Pons (tissue), 1 donor: ENCODE data around the gene DAB2IP.

Source experiments
- DNase-seq: peaks from one replicate; pipeline ENCODE4 v3.0.0-alpha.2; 2016; ENCODE audit warnings: low spot score

The DAB2IP gene

DNA sequence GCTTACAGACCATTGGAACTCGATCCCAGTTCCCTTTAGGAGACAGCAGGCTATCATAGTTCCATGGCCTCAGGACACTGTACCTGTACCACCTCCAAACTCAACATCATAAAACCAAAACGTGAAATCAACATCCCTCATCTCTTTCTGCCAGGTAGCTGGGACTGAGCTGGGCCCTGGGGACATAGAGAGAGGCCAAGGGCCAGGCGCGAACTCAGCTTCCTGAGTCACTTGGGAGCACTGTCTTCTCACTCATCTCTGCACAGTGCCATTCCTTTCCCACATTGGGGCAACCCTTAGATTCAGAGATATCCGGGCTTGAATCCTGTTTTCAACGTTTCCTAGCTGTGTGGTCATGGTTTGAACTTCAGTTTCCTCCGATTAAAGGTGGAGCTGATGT lies 12.2 kb downstream of the DAB2IP start:
- no peak for DNase-seq

DNA sequence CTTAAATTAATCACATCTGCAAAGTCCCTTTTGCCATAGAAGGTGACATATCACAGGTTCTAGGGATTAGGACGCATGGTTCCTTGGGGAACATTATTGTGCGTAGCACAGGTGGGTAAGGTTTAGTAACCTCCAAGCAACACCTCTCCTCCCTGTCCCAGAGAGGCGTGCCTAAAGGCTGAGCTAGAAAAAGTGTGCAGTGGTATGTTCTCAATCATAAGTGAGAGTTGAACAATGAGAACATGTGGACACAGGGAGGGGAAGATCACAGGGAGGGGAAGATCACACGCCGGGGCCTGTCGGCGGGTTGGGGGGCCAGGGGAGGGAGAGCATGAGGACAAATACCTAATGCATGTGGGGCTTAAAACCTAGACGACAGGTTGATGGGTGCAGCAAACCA lies 14.9 kb downstream of the DAB2IP start:
- no peak for DNase-seq

DNA sequence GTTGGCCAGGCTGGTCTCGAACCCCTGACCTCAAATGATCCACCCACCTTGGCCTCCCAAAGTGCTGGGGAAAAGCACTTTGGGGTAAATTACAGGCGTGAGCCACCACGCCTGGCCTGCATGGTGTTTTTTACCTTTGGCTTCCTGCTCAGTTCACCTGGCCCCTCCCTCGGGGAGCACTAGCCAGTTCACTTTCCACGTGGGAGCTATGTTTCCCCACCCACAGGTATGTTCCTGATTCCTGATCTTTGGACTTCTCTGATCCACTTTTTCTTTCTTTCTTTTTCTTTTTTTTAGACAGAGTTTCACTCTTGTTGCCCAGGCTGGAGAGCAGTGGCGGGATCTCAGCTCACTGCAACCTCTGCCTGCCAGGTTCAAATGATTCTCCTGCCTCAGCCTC lies 15.8 kb downstream of the DAB2IP start:
- no peak for DNase-seq

DNA sequence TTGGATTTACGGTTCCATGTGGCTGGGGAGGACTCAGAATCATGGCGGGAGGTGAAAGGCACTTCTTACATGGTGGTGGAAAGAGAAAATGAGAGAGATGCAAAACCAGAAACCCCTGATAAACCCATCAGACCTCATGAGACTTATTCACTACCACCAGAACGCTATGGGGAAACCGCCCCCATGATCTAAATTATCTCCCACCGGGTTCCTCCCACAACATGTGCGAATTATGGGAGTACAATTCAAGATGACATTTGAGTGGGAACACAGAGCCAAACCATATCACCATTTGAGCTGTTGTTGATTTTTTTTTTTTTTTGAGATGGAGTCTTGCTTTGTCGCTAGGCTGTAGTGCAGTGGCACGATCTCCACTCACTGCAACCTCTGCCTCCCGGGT lies 16.5 kb downstream of the DAB2IP start:
- no peak for DNase-seq

DNA sequence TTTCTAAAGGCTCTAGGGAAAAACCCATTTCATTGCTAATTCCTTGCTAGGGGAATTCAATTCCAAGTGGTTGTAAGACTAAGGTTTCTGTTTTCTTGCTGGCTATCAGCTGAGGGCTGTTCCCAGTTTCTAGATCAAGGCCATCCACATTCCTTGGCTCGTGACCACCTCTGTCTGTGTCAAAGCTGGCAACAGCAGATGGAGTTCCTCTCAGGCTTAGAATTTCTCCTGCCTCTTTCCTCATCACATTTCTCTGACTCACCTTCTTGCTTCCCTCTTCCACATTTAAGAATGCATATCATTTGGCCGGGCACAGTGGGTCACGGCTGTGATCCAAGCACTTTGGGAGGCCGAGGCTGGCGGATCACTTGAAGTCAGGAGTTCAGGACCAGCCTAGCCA lies 19.0 kb downstream of the DAB2IP start:
- DNase-seq = no peak

DNA sequence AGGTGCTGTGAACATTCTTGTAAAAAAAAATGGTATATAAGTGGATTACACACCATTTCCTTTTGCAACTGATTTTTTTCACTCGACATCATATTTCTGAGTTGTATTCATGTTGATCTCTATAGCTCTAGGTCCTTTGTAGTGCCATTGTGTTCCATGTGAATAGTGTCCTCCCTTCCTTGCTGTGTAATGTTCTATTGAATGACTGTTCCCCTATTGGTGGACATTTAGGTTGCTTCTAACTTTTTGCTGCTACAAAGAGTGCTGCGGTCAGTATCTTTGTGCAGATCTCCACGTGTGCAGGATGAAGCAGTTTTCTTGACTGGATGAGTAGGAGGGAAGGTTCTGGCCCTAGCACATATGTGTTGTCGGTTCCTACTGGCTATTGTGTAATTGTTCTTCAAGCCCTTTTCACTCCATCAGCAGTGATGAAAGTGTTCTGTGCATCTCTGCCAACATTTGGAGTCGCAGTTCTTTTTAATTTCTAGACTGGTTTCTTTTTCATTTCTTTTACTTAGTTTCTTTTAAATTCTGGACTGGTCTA lies 20.2 kb downstream of the DAB2IP start:
- no peak for DNase-seq

DNA sequence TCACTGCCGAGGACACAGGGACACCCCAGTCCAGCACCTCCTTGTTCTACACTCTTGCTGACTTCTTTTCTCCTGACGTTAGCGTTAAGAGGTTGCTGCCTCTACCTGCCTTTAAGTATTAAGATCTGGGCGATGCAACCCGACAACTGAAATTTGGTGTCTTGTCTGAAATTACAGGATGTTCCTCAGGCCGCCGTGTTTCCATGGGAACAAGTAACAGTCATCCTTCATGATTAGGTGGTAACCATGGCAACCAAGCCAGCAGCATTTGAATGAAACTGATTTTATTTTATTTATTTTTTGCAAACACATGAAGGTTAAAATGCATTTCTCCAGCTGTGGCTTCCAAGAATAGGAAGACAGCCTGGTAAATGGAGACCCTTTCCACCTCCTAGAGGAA lies 20.8 kb downstream of the DAB2IP start:
- DNase-seq = no peak

DNA sequence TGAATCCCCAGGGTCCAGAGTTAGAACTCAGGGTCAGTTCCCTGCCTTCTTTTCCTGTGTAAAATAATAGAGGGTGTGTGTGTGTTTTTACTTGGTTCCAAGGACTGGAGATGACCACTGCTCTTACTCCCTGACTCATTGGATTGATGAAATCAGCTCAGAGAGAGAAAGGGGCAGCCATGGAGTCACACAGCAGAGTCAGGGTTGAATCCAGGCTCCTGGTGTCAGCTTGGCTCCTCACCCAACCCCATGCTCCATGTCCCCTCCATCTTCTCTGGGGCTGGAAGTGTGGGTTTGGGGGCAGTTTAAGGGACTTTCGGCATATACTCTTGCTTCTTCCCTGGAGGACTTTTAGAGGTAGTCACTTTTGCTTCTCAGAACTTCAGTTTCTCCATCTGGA lies 21.6 kb downstream of the DAB2IP start:
- no peak for DNase-seq

DNA sequence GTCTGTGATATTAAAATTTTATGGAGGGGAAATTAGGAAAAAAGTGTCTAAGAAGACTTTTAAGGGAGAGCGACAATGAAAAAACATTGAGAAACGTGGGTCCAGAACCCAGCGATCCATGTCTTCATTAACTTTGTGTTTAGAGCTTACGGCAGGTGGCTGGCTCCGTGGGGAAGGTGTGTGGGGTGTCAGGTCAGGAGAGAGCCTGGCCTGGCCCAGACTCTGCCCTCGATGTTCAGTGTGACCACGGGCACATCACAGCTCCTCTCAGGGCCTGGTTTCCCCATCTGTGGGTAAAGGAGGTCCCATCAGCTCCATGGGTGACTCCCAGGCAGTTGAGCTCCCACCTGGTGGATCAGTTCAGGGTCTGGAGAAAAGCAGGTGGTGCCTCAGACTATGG lies 22.1 kb downstream of the DAB2IP start:
- no peak for DNase-seq

DNA sequence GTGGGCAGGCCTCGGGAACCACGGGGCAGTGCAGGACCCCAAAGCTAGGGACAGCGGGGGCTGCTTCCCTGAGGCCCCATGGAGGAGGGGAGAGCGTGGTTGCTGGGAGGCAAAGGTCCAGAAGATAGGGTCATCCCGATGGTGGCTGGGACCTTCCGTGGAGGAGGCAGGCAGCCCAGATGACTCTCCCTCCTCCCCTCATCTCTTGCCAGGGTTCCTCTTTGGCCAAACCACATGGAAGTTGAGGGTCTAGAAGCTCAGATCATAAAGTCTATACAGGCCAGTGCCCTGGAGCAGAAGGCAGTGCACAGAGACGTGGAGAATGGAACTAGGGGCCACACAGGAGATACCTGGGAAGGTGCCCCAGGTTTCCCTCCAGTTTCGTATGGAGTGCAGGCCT lies 22.6 kb downstream of the DAB2IP start:
- no peak for DNase-seq

DNA sequence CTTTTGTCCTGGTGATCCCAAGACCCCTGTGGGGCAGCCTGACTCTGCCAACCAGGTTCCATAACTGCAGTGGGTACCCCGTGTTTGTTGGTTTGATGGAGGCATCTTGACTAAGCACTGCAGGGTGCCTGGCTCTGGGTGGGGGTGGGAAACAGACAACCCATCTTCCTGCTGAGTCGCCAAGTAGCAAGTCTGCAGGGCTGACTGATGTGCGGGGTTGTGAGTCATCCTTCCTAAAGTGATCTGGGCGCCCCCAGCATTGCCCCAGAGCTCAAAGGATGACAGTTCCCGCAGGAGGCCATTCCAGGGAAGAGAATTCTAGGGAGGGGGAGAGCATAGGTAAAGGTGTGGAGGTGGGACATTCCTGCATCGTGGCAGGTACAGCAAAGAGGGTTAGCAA lies 23.5 kb downstream of the DAB2IP start:
- DNase-seq = no peak

DNA sequence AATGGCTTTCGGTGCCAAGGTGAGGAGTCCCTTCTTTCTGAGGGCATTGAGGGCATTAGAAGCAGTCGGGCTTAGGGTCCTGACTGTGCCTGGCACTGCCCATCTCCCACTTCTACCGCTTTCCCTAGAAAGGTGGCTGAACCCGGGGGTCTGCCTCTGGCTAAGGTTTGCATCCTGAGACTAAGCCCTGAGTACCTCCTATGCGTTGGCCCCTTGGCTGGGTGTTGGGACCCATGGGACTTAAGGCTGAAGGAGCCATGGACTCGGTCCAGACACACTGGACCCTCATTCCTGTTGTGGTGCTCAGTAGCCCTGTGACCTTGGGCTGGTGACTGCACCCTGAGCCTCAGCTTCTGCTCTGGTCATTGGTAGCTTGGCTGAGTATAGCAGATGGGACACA lies 23.9 kb downstream of the DAB2IP start:
- no peak for DNase-seq

DNA sequence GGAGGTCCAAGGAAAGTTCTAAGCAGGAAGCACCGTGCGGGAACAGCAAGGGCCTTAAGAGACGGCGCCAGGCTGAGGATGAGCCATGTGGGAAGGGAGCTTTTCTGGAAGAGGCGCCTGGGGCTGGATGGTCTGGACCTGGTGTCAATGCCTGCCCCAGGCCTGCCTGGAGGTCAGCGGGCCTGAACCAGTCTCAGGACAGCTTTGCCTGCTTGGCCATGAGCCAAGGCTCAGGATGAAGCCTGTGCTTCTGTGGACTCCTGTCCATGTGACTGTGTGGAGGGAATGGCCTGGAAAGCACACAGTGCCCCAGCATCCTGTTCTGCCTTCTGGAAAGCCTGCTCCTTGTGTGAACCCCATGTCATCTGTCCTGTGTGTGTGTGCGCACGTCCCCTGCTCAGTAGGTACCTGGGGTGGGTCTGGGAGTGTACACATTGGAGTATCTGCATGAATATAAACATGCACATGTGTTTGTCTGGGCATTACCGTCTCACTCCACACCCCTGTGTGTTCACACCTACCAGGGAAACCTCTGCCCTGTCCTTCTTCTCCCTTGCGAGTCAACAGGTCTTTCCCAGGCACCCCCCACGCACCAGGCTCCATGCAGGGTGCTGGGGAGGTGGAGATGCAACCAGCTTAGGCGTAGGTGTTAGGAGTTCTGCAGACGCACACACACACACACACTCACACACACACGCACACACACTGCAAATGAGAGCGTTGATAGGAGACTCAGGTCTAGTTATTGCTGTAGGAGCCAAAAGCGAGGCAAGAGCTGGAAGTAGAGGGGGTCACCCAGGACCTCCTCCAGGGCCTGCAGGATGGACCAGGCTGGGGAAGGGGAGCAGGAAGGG lies 24.8 kb downstream of the DAB2IP start:
- no peak for DNase-seq

DNA sequence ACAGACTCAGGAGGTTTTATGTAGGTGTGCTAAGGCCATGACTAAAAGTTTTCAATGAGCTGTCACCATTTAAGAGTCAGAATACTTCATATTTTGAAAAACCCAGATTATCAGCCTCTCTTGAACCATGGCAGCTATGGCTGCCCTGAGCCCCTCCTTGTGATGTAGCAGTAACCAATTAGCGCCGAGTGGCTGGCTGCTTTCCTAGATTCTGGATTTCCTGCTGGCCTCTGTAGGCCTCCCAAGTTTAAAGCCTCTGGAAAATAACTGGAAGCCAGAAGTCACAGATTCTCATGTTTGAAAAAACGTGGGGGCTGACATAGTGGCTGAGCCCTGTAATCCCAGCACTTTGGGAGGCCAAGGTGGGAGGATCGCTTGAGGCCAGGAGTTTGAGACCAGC lies 25.5 kb downstream of the DAB2IP start:
- DNase-seq = no peak

DNA sequence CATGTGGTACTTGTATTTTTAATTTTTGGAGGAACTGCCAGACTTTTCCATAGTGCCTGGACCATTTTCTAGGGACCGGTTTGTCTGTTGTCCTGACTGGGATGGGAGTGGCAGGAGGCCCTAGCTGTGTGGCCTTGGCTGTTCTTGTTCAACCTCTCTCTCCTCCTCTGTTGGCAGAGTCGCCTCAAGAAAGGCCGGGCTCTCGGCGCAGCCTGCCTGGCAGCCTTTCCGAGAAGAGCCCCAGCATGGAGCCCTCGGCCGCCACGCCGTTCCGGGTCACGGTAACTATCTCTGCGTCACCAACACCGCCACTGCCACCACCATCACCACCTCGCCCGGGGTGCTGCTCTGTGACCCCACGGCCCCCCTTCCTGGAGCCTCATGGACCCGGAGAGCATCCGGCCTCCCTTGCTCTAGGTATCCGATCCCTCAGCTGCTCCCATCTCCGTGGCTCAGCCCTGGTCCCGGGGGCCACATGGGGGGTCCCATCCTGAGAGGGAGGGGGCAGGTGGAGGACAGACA lies 27.1 kb downstream of the DAB2IP start:
- DNase-seq = no peak

DNA sequence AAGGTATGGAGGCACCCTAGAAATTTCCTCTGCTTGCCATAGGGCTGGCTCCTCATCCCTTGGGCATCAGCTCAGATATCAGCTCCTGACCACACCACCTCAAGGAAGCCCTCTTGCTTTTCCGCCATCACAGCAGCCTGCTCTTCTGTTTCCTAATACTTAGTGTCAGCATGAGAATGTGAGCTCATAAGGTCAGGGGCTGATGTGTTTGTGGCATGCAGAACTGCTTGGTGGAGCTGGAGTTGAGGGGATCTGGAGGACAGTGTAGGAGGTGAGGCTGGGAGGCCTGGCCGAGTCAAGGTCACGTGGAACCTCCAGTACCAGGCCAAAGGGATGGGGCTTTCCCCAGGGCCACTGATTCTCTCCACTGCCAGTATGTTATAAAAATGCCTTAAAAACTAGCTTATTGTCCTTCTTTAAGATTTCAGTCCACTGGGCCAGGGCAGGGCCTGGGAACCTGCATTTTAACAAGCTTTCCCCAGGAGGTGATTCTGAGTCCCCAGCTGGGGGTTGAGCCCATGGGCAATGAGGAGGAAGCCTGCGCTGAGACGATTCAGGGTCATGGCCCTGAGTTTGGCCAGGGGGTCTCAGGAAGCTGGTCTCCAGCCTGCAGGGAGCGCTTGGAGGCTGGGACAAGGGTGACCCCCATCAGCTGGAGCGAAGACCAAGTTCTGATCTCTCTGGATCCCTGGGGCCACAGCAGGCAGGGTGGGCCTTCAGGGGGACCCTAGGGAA lies 28.6 kb downstream of the DAB2IP start:
- no peak for DNase-seq

DNA sequence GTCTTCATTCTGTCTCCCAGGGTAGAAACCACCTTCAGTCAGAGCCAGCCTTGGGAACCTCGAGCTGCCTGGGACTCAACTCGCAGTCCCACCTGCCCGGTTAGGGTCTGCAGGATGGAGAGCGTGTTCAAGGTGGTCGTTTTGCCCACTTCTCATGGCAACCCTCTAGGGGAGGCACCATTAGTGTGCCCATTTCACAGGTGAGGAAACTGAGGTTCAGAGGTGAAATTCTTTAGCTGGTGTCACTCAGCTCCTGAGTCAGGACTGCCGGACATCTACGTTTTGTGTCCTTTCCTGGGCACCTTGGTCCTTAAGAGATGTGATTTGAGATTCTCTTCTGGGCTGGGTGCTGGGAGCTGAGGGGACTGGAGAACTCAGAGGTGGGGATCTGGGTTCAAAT lies 30.0 kb downstream of the DAB2IP start:
- no peak for DNase-seq

DNA sequence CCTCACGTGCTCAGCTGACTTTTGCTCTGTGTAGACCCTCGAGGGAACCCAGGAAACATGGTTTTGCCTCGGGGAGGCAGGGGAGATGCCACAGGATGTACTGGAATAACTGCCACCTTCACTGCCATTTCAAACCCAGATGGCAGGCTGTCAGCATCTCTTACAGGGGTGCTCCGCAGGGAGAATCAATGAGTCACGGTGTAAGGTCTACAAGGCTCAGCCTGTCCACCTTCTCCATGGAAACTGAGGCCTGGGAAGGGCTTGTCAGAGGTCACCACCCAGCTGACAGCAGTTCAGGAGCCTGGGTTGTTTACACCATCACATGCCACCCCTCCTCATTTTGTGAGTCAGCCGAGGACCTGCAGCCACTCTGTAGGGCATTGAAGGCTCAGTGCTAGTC lies 30.8 kb downstream of the DAB2IP start:
- DNase-seq = no peak

DNA sequence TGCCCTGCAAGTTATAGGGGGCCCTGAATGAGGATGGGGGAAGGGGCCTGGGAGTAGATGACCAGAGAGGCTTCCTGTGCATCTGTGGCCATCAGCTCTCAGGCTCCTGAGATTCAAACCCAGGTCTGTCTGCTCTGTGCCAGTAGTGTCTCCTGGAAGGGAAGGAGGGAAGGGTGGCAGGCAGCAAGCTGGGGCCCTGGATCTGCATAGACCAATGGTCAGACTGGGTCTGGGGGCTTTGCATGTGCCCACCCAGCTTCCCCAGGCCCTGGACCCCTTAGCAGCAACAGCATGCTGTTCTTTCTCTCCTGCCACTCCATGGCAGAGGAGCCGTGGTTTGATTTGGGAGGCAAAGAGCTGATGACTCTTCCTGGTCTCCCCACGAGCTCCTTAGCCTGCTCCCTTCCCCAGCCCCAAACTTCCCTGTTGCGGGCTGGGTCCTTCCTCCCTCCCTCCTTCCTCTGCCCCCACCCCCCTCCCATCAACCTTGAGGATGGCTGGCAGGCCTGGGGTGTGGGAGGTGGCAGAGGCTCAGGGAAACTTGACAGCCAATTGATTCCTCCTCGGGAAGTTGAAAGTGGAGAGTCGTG lies 31.6 kb downstream of the DAB2IP start:
- no peak for DNase-seq

DNA sequence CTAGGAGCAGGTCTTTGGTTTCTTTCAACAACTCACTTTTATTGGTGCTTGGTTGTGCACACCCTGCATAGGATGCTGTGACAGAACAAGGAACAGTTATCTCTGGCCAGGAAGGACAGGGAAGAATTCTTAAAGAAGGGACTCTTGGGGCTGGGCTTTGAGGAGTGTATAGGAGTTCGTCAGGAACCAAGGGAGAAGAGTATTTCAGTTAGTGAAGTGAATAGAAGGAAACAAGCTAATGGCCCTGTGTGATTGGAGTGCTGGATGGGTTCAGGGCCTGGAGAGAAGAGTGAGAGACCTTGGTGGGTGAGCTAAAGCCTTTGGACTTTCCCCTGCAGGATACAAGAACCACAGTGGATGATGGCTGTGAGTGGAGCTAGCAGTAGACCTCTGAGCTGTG lies 32.2 kb downstream of the DAB2IP start:
- DNase-seq = no peak

DNA sequence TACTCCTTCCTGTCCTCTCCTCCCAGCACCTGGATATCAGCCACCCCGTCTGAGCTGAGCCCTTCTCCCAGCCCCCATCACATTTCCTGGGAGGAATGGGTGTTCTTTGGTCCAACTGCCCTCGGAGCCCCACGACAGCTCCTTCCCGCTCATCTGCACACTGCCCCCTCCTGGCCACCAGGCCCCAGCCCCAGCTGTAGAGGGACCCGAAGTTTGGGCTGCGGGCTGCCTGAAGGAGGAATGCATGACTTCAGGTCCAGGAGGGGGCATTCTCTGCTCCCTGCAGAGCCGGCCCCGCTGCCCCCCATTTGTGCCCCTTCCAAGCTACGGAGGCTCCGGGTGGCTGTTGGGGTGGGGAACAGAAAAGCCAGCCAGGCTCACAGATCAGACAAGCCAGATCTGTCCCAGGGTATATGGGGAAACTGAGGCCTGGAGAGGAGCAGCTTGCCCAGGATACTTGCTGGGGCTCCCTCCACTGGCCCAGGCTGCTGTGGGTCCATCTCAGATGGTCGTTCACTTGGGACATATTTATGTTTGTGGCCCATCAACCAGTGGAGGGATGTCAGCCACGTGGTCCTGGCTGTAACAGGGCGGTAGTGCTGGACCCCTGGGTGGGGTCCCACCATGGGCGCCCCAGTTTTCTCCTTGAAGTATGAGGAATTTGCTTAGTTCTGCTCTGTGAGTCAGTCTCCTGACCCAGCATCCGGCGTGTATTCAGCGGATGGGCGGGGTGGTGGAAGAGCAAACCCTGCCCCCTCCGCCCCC lies 33.1 kb downstream of the DAB2IP start:
- DNase-seq = no peak
